SW 1271 (cell line): ENCODE measurements around the gene FGF1.

ENCODE experiments used
- DNase-seq, 2 experiments: peaks; one replicate each; lab custom pipeline; 2025; lab: John Stamatoyannopoulos, UW

The FGF1 gene

DNA sequence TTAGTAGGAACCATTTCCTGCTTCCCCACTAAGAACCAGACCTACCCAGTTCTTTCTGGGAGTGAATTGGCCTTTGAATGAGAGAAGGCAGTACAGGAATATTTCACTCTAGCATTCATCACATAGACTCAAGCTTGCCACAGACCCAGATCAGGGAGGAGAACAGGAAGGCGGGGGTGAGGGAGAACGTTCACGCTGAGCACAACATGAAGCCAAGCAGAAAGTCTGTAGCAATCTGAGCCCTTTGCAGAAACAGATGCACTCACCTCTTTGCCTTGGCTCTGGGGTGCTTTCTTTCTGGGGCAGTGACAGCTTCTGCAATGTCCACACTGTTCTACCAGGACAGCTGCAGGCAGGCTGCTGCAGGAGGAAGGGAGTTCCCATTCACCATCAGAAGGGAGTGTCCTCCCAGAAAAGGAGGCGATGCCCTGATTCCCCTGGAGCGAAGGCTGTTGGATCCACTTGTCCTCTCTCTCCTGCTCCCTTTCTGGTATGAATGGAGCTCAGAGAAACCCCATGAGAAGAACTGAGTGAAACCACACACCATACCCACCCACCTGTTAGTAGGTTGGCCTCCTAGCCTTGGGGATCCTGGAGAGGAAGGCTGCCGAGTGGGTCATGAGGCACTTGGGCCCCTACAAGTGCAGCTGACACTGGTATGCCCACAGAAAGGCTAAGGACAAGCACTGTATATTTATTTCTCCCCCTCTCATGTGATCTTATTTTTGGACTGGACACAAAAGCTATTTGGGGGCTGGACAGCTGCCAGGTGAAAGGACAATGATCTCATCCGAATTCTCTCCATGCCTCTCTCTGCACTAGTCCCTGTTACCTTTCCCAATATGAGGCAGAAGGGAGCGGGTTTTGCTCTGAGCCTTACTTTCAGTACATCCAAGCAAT is 11.7 kb upstream of the FGF1 start:
- no peak for DNase-seq

- no peak for DNase-seq
These were observed 10.5 kb upstream of the FGF1 start for GRCh38 chr5:142696379-142696778.

DNA sequence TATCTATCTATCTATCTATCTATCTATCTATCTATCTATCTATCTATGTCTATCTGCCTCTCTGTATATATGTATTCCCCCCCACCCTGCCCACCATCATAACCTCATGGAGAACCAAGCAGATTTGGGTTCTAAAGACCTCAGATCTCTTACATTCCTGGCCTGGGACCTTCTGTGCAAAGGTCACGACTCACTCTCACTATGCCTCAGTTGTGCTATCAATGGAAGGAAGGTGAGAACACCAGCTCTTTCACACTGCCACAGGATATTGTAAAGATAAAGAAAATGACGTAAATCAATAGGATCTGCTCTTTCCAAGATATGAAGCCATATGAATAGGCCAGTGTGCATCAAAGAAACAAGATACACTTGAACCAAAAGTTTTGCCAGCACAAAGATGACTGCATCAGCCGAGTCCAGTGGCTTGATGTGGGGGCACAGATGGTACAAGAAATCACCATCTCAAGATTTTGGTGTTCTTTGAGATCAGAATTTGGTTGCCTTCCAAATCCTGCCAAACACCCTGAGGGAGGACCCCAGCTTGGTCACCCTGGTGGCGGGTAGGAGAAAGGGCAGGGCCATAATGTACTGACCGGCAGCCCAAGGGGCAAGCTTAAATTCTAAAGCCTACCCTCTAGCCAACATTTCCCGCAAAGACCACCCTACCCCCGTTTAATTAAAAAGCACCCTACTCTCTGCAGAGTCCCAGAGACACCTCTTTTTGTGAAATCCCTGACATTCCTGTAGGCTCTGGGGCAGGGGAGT is 8.4 kb upstream of the FGF1 start:
- DNase-seq, result no peak

DNA sequence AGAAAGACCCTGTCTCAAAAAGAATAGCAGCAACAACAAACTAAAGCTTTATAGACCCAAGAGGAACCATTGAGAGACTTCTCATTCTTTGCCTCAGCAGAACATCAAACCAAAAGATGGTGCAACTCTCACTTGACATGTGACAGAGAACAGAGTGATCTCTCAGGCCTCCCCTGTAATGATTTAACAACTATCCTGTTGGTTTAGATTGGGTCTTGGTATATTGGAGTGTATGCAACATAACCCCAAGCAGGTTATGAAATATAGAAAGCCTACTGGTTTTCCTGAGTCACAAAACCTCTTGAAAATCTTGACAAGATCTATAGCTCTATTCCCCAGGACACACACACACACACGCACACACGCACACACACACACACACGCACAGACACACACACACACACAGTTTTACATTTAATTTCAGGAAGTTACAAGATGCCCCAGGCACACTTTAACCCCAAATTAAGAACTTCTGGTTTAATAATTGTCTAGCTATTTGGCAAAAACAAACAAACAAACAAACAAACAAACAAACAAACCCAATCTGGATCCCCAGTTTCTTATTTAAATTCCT is 6.5 kb upstream of the FGF1 start:
- DNase-seq, result no peak

GRCh38 chr5:142690667-142691066 is 4.8 kb upstream of the FGF1 start:
- DNase-seq, result no peak

GRCh38 chr5:142689081-142689480 is 3.2 kb upstream of the FGF1 start:
- DNase-seq, result no peak

DNA sequence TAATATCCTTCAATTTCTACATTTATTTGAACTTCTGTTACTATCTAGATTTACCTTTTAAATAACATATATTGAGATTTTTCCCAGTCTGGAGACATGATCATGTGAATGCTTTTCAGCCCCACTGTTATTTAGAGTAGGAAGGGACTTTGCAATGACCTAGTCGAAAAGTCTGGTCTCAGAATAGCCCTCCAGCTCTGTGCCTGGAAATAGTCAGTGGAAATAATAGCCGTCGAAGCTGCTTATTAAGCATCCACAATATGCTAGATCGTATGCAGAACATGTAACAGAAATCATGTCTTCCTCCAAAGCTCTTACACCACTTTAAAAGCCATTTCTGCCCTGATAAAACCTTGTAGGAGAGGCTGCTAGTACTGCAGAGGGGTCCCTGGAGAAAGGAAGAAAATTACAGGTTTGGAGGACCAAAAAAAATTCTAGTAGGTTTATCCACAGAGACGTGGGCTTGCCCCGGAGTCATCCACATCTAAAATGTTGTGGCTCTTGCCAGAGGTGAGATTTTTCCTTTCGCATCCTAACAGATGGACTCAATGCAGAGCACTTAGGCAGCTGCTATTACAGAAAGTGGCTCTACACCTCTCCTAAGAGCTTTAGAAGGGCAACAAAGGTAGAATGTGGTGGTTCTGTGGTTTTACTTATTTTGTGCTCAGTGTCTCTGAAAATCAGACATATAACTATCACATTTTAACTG is 2.5 kb upstream of the FGF1 start:
- DNase-seq, result no peak

DNA sequence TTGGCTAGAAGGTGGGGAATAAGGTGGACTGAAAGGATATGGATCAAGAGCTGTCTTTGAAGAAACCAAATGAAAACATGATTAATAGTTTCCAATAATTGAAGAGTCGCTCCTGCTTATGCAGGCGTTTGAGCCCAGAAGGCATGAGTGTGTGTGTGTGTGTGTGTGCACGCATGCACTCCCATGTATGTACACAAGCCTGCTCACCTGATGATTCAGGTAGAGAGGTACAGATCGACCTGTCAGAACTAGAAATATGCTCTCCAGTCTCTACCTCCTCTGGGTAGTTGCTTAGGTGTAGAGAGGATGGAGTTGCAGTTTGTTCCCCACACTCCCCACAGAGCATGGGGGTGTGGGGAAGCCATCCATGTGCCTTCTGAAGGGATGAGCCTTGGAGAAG is 1.1 kb upstream of the FGF1 start:
- DNase-seq, result no peak

DNA sequence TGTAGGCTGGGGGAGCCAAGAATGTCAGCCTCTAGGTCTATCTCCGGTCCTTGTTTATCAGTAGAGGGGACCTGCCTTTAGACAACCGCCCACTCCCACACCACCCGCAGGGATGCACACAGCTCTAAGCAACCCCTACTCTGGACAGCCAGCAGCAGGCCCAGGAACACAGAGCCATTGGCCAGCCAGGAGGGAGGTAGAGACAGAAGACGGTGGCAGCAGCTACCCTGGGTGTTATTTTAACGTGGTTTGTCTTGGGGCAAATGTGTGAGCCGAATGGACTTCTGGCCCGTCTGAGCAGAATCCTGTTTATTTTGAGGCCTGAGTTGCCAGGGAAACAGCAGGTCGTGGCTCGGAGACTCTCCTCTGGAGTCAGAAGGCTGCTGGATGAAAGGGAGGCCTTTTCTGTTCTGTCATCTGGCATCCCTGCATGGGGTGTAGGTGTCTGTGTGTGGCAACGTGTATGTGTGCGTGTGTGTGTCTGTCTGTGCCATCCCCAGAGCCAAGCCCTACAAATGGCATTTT is 382 bp upstream of the FGF1 start:
- no peak for DNase-seq

DNA sequence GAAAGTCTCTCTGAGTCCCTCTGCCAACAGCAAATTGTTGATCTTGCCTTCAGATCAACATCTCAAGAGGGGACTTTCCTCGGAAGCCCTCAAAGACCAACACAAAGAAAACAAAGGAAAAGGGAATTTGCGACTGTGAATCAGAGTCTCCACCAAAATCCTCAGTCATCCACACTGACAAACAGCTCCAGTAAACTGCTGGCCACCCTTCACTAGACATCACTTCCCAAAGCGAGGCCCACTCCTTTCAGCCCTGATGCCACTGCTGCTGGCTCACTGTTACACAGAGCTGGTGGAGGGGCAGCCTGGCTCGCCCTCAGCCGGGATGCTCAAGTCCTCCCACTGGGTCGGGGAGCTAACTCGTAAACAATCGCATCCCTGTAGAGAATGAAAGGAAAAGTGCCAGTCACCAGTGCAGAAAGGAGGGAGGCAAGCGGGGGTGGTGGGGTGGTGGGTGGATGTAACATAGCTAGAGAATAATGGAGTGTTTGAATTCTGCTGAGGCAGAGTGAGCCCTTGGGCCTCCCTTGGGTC is 1.3 kb downstream of the FGF1 start:
- no peak for DNase-seq

- DNase-seq, result no peak
These were observed 1.9 kb downstream of the FGF1 start for GRCh38 chr5:142683881-142684505.

DNA sequence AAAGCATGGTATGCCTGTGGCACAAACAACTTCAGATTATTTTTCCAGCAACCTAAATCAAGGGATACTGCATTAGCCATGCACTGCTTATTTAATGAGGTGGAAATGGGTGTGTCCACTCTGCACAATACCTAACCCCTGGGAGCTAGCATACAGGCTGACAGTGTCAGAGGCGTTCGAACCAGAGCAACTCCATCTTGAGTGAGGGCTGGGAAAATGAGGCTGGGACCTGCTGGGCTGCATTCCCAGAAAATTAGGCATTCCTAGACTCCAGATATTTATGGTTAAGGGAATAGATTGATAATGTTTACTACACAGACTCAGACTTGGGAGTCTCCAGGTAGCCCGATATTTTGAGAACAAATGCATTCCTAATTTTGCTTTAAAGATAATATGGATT is 2.8 kb downstream of the FGF1 start:
- DNase-seq, result no peak

DNA sequence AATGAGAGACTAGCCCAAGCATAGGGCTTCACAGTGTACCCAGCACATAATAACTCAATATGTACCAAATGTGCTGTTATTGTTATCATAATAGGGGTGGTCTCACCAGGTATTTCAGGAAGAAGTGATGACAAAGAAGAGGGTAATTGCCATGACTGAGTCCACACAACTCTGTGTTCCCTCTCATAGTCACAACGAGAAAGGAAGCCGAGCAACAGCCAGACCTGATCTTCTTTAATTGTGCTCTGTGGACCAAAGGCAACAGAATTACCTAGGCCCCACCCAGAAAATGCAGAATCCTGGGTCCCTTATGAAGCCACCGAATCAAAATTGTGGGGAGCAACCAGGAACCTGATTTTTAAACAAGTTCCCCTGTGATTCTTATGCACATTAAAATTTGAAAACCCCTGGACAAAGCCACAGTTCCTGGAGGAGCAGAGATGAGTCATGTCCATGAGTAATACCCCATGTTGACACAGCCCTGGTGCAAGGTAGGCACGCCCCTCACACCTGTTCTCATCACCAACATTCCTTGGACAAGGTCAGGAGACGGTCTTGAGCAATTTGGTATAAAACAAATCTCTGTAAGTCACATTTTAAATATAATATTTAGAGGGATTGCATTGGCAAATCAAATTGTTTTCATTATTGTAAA is 5.2 kb downstream of the FGF1 start:
- DNase-seq, result peak in 1 of 2 experiments; percentile 28

DNA sequence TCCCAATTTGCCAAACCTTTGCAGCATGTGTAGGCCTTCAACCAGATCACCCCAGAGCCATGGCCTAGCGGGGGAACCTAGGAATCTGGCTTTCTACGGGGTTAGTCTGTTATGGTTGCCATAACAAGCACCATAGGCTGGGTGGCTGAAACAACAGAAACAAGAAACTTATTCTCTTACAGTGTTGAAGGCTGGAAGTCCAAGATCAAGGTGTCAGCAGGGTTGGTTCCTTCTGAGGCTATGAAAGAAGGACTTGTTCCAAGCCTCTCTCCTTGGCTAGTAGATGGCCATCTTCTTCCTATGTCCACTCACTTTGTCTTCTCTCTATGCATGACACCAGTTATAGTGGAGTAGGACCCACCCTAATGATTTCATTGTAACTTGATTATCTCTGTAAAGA is 6.1 kb downstream of the FGF1 start:
- no peak for DNase-seq

- no peak for DNase-seq
These were observed 7.4 kb downstream of the FGF1 start for GRCh38 chr5:142678529-142678928.

DNA sequence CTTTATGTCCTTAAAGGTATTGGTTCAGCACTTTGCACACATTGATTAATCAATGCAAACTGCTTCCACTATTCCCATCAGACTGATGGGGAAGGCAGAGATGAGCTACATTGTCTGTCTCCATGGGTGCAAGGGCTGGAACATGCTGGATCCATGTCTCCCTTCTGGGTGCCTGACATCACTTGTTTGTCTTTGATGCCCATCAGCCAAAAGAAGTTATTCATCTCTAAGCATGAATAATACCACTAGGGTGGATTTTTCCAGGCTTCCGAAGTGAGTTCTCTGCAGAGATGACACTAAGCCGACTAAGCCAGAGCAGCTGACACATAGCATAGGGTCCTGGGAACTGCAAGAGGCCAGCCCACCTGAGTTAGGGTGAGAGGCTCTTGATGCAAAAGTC is 8.7 kb downstream of the FGF1 start:
- no peak for DNase-seq

DNA sequence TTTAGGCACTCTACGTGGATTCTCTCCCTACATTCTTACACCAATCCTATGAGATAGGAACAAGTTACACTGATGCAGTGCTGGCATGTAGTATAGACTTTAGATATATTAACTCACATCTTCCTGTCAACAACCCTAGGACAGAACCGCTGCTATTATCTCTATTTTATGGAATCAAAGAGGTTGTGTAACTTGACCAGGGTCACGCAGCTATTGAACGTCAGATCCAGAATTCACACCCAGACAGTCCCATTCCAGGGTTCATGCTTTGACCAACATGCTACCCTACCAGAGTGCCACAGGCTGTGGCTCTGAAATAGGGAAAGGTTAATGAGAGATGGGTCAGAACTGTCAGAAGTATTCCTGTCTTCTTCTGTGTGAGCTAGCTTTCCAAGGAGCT is 9.6 kb downstream of the FGF1 start:
- no peak for DNase-seq

GRCh38 chr5:142674531-142675469 is 11.1 kb downstream of the FGF1 start:
- no peak for DNase-seq

- no peak for DNase-seq
These were observed 14.1 kb downstream of the FGF1 start for GRCh38 chr5:142671801-142672200.

DNA sequence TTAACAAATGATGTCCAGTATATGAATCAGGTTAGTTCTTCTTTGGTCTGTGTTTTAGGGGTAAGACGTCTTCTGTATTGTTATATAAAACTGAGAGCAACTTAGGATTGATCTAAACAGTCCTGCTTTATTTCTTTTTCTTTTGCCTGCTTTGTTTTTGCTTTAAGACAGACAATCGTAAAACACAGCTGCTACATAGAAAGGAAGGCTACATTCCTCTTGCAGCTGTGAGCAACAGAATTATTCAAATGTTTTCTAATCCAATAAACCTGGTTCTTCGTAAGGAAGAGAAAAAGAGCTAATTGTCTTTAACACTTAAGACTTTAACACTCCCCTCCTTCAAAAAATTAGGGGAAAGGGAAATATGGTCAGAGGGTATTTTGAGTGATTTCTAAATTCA is 14.6 kb downstream of the FGF1 start:
- no peak for DNase-seq
